MM.1S (cell line): ENCODE results near the gene PLXNA4.

Experiments
- EZH2 ChIP-seq: fragments of 300-600 bp; sonication (generic); optimal IDR thresholded peaks from 2 replicates; pipeline ENCODE3; 2017; ENCODE audit warnings: low read depth, mild to moderate bottlenecking, antibody characterized with exemption, low read length, mixed read lengths
- EZH2phosphoT487 ChIP-seq: fragments of 300-600 bp; sonication (generic); IDR thresholded peaks from 2 replicates; pipeline ENCODE4 v1.6.1; 2018; ENCODE audit warnings: antibody characterized with exemption, low read length
- TF ChIP-seq, protein P1 (sequence below): fragments of 300-600 bp; sonication (generic); IDR thresholded peaks from 2 replicates; pipeline ENCODE4 v1.5.1; 2016; ENCODE audit warnings: antibody characterized with exemption, low read length, mixed read lengths

DNA sequence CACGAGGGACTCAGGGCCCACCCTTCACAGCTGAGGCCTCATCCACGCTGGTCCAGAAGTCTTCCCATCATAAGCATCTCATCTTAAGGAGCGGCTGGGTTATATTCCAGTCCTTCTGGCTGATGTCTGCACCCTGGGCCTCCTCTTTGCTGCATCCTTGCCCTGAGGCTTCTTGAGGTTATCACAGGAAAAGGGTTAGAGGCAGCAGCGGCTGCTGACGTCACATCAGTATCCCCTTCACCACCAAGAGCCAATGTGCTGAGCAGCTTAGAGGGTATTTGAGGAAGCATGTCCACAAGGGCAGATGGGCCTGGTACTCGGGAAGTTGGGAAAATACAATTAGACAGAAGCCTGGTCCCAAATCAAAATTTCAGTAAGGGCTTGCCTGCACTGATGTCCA, 125.1 kb downstream of the PLXNA4 start:
- no peak for TF ChIP-seq EZH2phosphoT487
- TF ChIP-seq, protein P1, sequence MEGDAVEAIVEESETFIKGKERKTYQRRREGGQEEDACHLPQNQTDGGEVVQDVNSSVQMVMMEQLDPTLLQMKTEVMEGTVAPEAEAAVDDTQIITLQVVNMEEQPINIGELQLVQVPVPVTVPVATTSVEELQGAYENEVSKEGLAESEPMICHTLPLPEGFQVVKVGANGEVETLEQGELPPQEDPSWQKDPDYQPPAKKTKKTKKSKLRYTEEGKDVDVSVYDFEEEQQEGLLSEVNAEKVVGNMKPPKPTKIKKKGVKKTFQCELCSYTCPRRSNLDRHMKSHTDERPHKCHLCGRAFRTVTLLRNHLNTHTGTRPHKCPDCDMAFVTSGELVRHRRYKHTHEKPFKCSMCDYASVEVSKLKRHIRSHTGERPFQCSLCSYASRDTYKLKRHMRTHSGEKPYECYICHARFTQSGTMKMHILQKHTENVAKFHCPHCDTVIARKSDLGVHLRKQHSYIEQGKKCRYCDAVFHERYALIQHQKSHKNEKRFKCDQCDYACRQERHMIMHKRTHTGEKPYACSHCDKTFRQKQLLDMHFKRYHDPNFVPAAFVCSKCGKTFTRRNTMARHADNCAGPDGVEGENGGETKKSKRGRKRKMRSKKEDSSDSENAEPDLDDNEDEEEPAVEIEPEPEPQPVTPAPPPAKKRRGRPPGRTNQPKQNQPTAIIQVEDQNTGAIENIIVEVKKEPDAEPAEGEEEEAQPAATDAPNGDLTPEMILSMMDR: no peak
- no peak for TF ChIP-seq EZH2
